K562 (cell line): ENCODE measurements around the gene KIF26B. TPM values are rescaled to one million over a fixed set of nuclear protein-coding genes. Genes with fewer than 3 reads are reported as not detected.
A peak's percentile ranks its signal among the peaks of the same experiment; 100 is the strongest.

Experiments
- ATF7 ChIP-seq: fragments of 450-650 bp; IDR thresholded peaks from 2 replicates; pipeline ENCODE4 v1.7.1; 2014; ENCODE audit warnings: mild to moderate bottlenecking, moderate library complexity
- CTBP1 ChIP-seq: fragments of 450-650 bp; IDR thresholded peaks from 2 replicates; pipeline ENCODE4 v1.6.1; 2016; ENCODE audit warnings: borderline replicate concordance
- CXXC5 ChIP-seq: fragments of 250-450 bp; sonication (Bioruptor Pico); IDR thresholded peaks from 2 replicates; pipeline ENCODE4 v1.8.0; 2022; ENCODE audit warnings: inconsistent platforms, mild to moderate bottlenecking, moderate library complexity
- E2F8 ChIP-seq: fragments of 450-650 bp; IDR thresholded peaks from 2 replicates; pipeline ENCODE4 v1.7.1; 2018; ENCODE audit warnings: mild to moderate bottlenecking, low read depth; ENCODE audit not compliant: partially characterized antibody
- FOXK1 ChIP-seq: sonication (generic); formaldehyde crosslinking; IDR thresholded peaks from 2 replicates; pipeline ENCODE4 v1.8.0; 2022; ENCODE audit warnings: missing genetic modification reagents, mild to moderate bottlenecking, borderline replicate concordance
- GATAD2A ChIP-seq: fragments of 450-650 bp; IDR thresholded peaks from 2 replicates; pipeline ENCODE4 v1.6.1; 2017
- IRF2 ChIP-seq: sonication (generic); formaldehyde crosslinking; IDR thresholded peaks from 2 replicates; pipeline ENCODE4 v1.8.1; 2022; ENCODE audit warnings: mild to moderate bottlenecking, missing genetic modification reagents
- JUND ChIP-seq, 2 experiments: IDR thresholded peaks; 2 replicates in 1 of 2; 3 replicates in 1 of 2; pipeline ENCODE4 v1.6.1; 2011; ENCODE audit warnings: borderline replicate concordance in 2 of 2, low read depth in 2 of 2, low read length in 2 of 2, improper control_type of control experiment in 1 of 2, missing biosample characterization in 1 of 2, missing genetic modification characterization in 1 of 2, missing genetic modification reagents in 1 of 2
- MCM7 ChIP-seq, 2 experiments: fragments of 450-650 bp; IDR thresholded peaks; 2 replicates each; pipeline ENCODE4 v1.6.1; 2016 to 2018
- MTA3 ChIP-seq: fragments of 450-650 bp; formaldehyde crosslinking; IDR thresholded peaks from 2 replicates; pipeline ENCODE4 v1.6.1; 2017; ENCODE audit warnings: mild to moderate bottlenecking, borderline replicate concordance
- PCBP2 ChIP-seq: fragments of 200-400 bp; formaldehyde crosslinking; IDR thresholded peaks from 2 replicates; pipeline ENCODE4 v1.6.1; 2018; ENCODE audit warnings: low read length, low read depth, mild to moderate bottlenecking, moderate library complexity; ENCODE audit not compliant: poor library complexity, severe bottlenecking
- PHTF2 ChIP-seq: fragments of 250-450 bp; sonication (Bioruptor Pico); IDR thresholded peaks from 2 replicates; pipeline ENCODE4 v1.5.0; 2021; ENCODE audit warnings: mild to moderate bottlenecking
- RBM15 ChIP-seq: fragments of 200-400 bp; formaldehyde crosslinking; IDR thresholded peaks from 2 replicates; pipeline ENCODE4 v1.6.1; 2018; ENCODE audit warnings: mild to moderate bottlenecking, low read length, moderate library complexity; ENCODE audit not compliant: insufficient read depth
- RFX1 ChIP-seq: fragments of 450-650 bp; IDR thresholded peaks from 2 replicates; pipeline ENCODE4 v1.6.1; 2016; ENCODE audit warnings: mild to moderate bottlenecking, moderate library complexity
- SIX5 ChIP-seq, 2 experiments: IDR thresholded peaks; 2 replicates each; pipeline ENCODE4 v1.6.1; 2011; ENCODE audit warnings: low read length in 2 of 2, borderline replicate concordance in 1 of 2, low read depth in 1 of 2, mild to moderate bottlenecking in 1 of 2, moderate library complexity in 1 of 2; ENCODE audit not compliant: insufficient read depth in 1 of 2
- SOX6 ChIP-seq: fragments of 450-650 bp; IDR thresholded peaks from 2 replicates; pipeline ENCODE4 v1.6.1; 2014; ENCODE audit warnings: mild to moderate bottlenecking
- TEAD1 ChIP-seq, 2 experiments: fragments of 450-650 bp in 1 of 2; sonication (generic) in 1 of 2; formaldehyde crosslinking; IDR thresholded peaks; 2 replicates each; pipeline versions ENCODE4 v1.4.0 to v1.8.0; 2020 to 2022; ENCODE audit warnings: mild to moderate bottlenecking in 2 of 2, missing genetic modification reagents in 1 of 2
- ZBTB2 ChIP-seq: fragments of 450-650 bp; IDR thresholded peaks from 2 replicates; pipeline ENCODE4 v1.6.1; 2016; ENCODE audit warnings: antibody characterized with exemption
- ZHX1 ChIP-seq: fragments of 150-350 bp; conservative IDR thresholded peaks from 2 replicates; pipeline ENCODE4 v1.6.1; 2014; ENCODE audit warnings: low read length
- ZNF175 ChIP-seq: fragments of 200-800 bp; sonication (Bioruptor generic); IDR thresholded peaks from 2 replicates; pipeline ENCODE4 v1.6.1; 2016; ENCODE audit warnings: low read depth, mild to moderate bottlenecking, missing genetic modification characterization, missing compliant biosample characterization
- ZNF184 ChIP-seq: sonication (generic); formaldehyde crosslinking; IDR thresholded peaks from 2 replicates; pipeline ENCODE4 v1.5.0; 2020; ENCODE audit warnings: missing genetic modification reagents
- ZNF717 ChIP-seq: fragments of 250-450 bp; sonication (Bioruptor Pico); IDR thresholded peaks from 2 replicates; pipeline ENCODE4 v1.5.0; 2021
- polyA plus RNA-seq, 8 experiments: library from polyadenylated mRNA; depleted of rRNA in 4 of 8; stranded (reverse) in 5 of 8; unstranded in 3 of 8; fragments of >200 nt; fragmentation: Nextera tagmentation in 2 of 8; fragmentation: Illumina TruSeq in 1 of 8; extraction: Ambion mirVana in 2 of 8; extraction: Trizol in 1 of 8; gene quantifications; 2 replicates each; pipeline versions ENCODE4 v1.2.1 to v1.2.3, GENCODE V29; 2011 to 2014; ENCODE audit warnings: inconsistent platforms in 1 of 8, missing spikeins in 1 of 8
- total RNA-seq, 7 experiments: library from RNA; depleted of rRNA in 6 of 7; stranded (reverse); fragments of >200 nt in 6 of 7; fragmentation: Illumina TruSeq in 2 of 7; extraction: Trizol in 2 of 7; gene quantifications; 2 replicates each; pipeline versions ENCODE4 v1.2.1 to v1.2.3, GENCODE V29; 2011 to 2021; ENCODE audit warnings: low replicate concordance in 1 of 7

The KIF26B gene
- total and polyA plus RNA-seq, 9 of the 15 experiments (the other 6 are each of a cell fraction or from before 2014, with no cell fraction given) = 0.02 to 0.08 (median 0.03) TPM; not detected in 6

- TF ChIP-seq PCBP2 (no peak), MTA3 (peak; percentile 41; the same call in 1 of the 2 replicates), GATAD2A (no peak), PHTF2 (CRISPR knock-in tag) (no peak), ZNF175 (no peak), ZHX1 (peak; percentile 91; the same call in 1 of the 2 replicates), E2F8 (peak; percentile 8), SIX5 (IDR thresholded peaks at IDR 0.05; ENCODE audit: borderline replicate concordance in 1 of 2, insufficient read depth in 1 of 2, low read depth in 1 of 2, low read length in 2 of 2) (no peak), ATF7 (no peak), ZNF184 (CRISPR knock-in tag) (no peak), FOXK1 (peak; percentile 90; the same call in 1 of the 2 replicates), IRF2 (CRISPR knock-in tag) (no peak), SOX6 (no peak), TEAD1 (CRISPR knock-in tag; IDR thresholded peaks at IDR 0.05) (peak in 1 of 2 experiments; percentile 62; a peak in 2 of 4 replicates), CTBP1 (peak; percentile 68), ZBTB2 (peak; percentile 46; the same call in 1 of the 2 replicates), MCM7 (IDR thresholded peaks at IDR 0.05) (no peak), ZNF717 (CRISPR knock-in tag) (no peak), RBM15 (no peak), CXXC5 (CRISPR knock-in tag) (peak; percentile 57), JUND (IDR thresholded peaks at IDR 0.05; ENCODE audit: borderline replicate concordance, low read depth, low read length) (no peak), JUND (tag; IDR thresholded peaks at IDR 0.05; ENCODE audit: borderline replicate concordance, low read depth, low read length) (peak; percentile 57; the same call in 2 of the 3 replicates), RFX1 (peak; percentile 52)
These were observed 190.6 kb downstream of the KIF26B start (continued) for GRCh38 chr1:245345191-245345884.
